Measurements from ENCODE around the gene KLK5. TPM values are rescaled to one million over a fixed set of nuclear protein-coding genes. Genes with fewer than 3 reads are reported as not detected.

Gene KLK5, protein sequence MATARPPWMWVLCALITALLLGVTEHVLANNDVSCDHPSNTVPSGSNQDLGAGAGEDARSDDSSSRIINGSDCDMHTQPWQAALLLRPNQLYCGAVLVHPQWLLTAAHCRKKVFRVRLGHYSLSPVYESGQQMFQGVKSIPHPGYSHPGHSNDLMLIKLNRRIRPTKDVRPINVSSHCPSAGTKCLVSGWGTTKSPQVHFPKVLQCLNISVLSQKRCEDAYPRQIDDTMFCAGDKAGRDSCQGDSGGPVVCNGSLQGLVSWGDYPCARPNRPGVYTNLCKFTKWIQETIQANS
- not detected in 2 replicates for total RNA-seq (ENCODE audit: low replicate concordance)

DNA sequence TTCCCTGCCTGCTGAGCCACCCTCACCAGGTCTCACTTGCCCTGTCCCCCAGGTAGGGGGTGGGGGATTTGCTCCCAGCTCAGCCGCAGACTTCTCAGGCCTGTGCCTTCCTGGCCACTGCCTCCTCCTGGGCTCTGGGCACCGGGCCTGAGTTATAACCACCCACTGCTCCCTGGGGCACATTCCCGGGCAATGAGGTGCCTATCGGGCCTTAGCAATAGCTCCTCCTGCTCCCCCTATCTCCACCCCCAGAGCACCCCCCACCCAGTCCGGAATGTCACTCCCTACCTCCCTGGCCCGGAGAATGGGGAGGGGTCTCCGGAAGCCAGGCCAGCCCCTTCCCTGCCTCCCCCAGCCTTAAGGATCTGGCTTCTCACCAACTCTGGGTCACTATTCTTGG is at the start of gene KLK5:
KLK5 (minus strand) TSS at position 129 of the 400 bp plus-strand sequence. CDS start 381 bp downstream, outside the sequence.
- H3K4me1 ChIP-seq, result no peaks in the 10 kb centered on the region
- Mint-ChIP-seq H3K36me3 (no peaks in the 10 kb centered on the region), H3K27ac (no peak within 1 kb of the TSS), H3K9me3 (no peaks in the 10 kb centered on the region), H3K4me1 (no peaks in the 10 kb centered on the region), H3K4me3 (no peak within 1 kb of the TSS), H3K27me3 (ENCODE audit: insufficient read depth, low read depth) (no peaks in the 10 kb centered on the region)
- no peak within 1 kb of the TSS for H3K9ac ChIP-seq
- H4K20me1 ChIP-seq (ENCODE audit: low read depth), result no peaks in the 10 kb centered on the region
- no peaks in the 10 kb centered on the region for H3K79me2 ChIP-seq (ENCODE audit: low read depth)
- no peak within 1 kb of the TSS for H2AFZ ChIP-seq (replicated peaks)
- H3F3A ChIP-seq (ENCODE audit: low read depth), result no peaks in the 10 kb centered on the region
- peaks cover 2% of the 10 kb centered on the region for H3K27me3 ChIP-seq
- TF ChIP-seq EZH2 (IDR thresholded peaks at IDR 0.05) (no peak), EZH2phosphoT487 (IDR thresholded peaks at IDR 0.05) (no peak), CTCF (IDR thresholded peaks at IDR 0.05) (no peak)
- H3K4me2 ChIP-seq, result no peak within 1 kb of the TSS
- H3K36me3 ChIP-seq, result no peaks in the 10 kb centered on the region
- no peaks in the 10 kb centered on the region for H3K9me3 ChIP-seq (ENCODE audit: low read depth)
- no peak within 1 kb of the TSS for H3K27ac ChIP-seq
- no peak for DNase-seq (ENCODE audit: low spot score)
- H3K4me3 ChIP-seq, result no peak within 1 kb of the TSS

DNA sequence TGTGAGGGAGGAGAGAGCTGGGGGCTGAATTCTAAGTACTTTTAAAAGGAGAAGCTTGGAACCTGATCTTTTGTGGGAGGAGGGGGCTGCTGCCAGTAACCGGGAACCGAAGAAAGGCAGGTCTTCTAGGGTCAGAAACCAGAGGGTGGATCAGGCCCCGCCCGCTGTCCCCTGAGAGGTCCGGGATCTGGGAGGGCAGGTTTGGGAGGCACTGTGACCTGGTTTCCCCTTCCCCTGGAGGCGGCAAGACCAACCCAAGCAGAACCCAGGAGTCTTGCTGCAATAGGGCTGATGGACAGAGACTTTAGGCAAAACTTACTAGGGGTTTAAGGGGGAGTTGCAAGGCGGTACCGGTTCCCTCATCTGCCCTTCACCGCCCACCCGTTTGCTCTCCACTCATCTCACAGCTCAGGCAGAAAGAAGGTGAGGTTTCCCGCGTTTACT is 49.3 kb upstream of the KLK5 start:
- Histone ChIP-seq H4K20me1 (ENCODE audit: low read depth) (no peaks in the 10 kb centered on the region), H3K4me2 (peak overlapping the region; percentile 47), H3K9ac (no peak overlapping the region), H3F3A (ENCODE audit: low read depth) (no peaks in the 10 kb centered on the region), H3K79me2 (ENCODE audit: low read depth) (no peaks in the 10 kb centered on the region), H3K9me3 (ENCODE audit: low read depth) (no peaks in the 10 kb centered on the region), H3K4me1 (peaks cover 11% of the 10 kb centered on the region), H3K36me3 (no peaks in the 10 kb centered on the region), H3K27ac (no peak overlapping the region), H2AFZ (replicated peaks) (peak overlapping the region; percentile 34), H3K4me3 (peak overlapping the region; percentile 2), H3K27me3 (peaks cover 27% of the 10 kb centered on the region)
- DNase-seq (ENCODE audit: low spot score), result no peak
- TF ChIP-seq EZH2 (IDR thresholded peaks at IDR 0.05), result no peak
- H3K4me3 Mint-ChIP-seq, result no peak overlapping the region
- no peaks in the 10 kb centered on the region for H3K9me3 Mint-ChIP-seq
- H3K27ac Mint-ChIP-seq, result no peak overlapping the region
- no peaks in the 10 kb centered on the region for H3K36me3 Mint-ChIP-seq
- H3K4me1 Mint-ChIP-seq, result peaks cover 17% of the 10 kb centered on the region
- H3K27me3 Mint-ChIP-seq (ENCODE audit: insufficient read depth, low read depth), result peaks cover 19% of the 10 kb centered on the region

DNA sequence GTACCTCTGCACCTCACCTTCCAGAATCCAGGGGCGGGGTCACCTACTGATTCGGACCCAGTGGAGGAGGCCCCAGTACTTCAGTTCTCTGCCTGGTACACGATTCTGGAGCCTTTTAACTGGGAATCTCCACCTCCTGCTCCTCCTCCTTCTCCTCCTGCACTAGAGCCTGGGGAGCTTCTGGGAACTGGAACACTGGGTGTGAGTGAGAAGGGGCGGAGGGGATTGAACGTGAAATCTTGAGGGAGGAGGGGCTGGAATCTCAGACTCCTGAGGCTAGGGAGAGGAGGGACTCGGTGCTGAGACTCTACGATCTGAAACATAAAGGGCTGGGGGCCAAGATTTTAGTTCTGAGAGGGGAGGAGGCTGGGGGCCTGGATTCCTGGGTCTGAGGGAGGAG is 48.7 kb upstream of the KLK5 start, which contains the start of gene KLK8:
KLK8 (minus strand) TSS at position 90 of the 400 bp plus-strand sequence. CDS start 437 bp downstream, outside the sequence.
- Histone ChIP-seq H3K27ac (no peak within 1 kb of the TSS), H3K4me3 (peak within 1 kb of the TSS; percentile 2), H3K79me2 (ENCODE audit: low read depth) (no peaks in the 10 kb centered on the region), H3K4me2 (peak within 1 kb of the TSS; percentile 47), H3K27me3 (peaks cover 24% of the 10 kb centered on the region), H3K36me3 (no peaks in the 10 kb centered on the region), H3K9me3 (ENCODE audit: low read depth) (no peaks in the 10 kb centered on the region), H2AFZ (replicated peaks) (peak within 1 kb of the TSS; percentile 45), H4K20me1 (ENCODE audit: low read depth) (no peaks in the 10 kb centered on the region), H3K4me1 (peaks cover 11% of the 10 kb centered on the region), H3F3A (ENCODE audit: low read depth) (no peaks in the 10 kb centered on the region), H3K9ac (no peak within 1 kb of the TSS)
- Mint-ChIP-seq H3K9me3 (no peaks in the 10 kb centered on the region), H3K36me3 (no peaks in the 10 kb centered on the region), H3K27me3 (ENCODE audit: insufficient read depth, low read depth) (peaks cover 19% of the 10 kb centered on the region), H3K4me1 (peaks cover 17% of the 10 kb centered on the region), H3K4me3 (no peak within 1 kb of the TSS), H3K27ac (peak within 1 kb of the TSS; percentile 53)
- TF ChIP-seq CTCF (IDR thresholded peaks at IDR 0.05) (no peak), EZH2phosphoT487 (IDR thresholded peaks at IDR 0.05) (no peak), EZH2 (IDR thresholded peaks at IDR 0.05) (no peak)
- no peak for DNase-seq (ENCODE audit: low spot score)

DNA sequence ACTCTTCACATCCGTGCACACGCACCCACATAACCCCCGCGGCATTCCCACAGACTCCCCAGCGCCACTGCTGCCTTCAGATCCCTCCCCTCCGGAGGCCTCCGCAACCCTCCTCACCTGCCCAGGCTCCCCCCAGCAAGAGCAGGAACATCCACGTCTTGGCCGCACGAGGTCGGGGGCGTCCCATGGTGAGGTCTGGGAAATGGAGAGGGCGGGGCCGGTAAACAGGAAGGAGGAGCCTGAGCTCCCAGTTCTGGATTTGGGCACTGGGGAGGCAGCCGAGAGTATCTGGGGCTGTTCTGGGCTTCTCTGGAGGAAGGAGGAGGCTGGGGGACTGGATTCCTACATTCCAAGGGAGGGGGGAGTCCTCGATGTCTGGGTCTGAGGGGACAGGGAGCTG is 48.1 kb upstream of the KLK5 start:
- Mint-ChIP-seq H3K27ac (no peak overlapping the region), H3K4me1 (peaks cover 17% of the 10 kb centered on the region), H3K9me3 (no peaks in the 10 kb centered on the region), H3K4me3 (no peak overlapping the region), H3K36me3 (no peaks in the 10 kb centered on the region), H3K27me3 (ENCODE audit: insufficient read depth, low read depth) (peaks cover 17% of the 10 kb centered on the region)
- no peaks in the 10 kb centered on the region for H3F3A ChIP-seq (ENCODE audit: low read depth)
- TF ChIP-seq EZH2phosphoT487 (IDR thresholded peaks at IDR 0.05), result no peak
- no peak for TF ChIP-seq CTCF (IDR thresholded peaks at IDR 0.05)
- no peak for TF ChIP-seq EZH2 (IDR thresholded peaks at IDR 0.05)
- no peak overlapping the region for H3K4me2 ChIP-seq
- no peaks in the 10 kb centered on the region for H4K20me1 ChIP-seq (ENCODE audit: low read depth)
- H3K9ac ChIP-seq, result no peak overlapping the region
- no peak overlapping the region for H3K4me3 ChIP-seq
- no peak overlapping the region for H3K27ac ChIP-seq
- peaks cover 19% of the 10 kb centered on the region for H3K27me3 ChIP-seq
- DNase-seq (ENCODE audit: low spot score), result peak; percentile 44
- H2AFZ ChIP-seq (replicated peaks), result peak overlapping the region; percentile 45
- H3K79me2 ChIP-seq (ENCODE audit: low read depth), result no peaks in the 10 kb centered on the region
- H3K4me1 ChIP-seq, result peaks cover 11% of the 10 kb centered on the region
- no peaks in the 10 kb centered on the region for H3K36me3 ChIP-seq
- no peaks in the 10 kb centered on the region for H3K9me3 ChIP-seq (ENCODE audit: low read depth)
